ENCODE data around the gene SF3A1.

The SF3A1 gene

DNA sequence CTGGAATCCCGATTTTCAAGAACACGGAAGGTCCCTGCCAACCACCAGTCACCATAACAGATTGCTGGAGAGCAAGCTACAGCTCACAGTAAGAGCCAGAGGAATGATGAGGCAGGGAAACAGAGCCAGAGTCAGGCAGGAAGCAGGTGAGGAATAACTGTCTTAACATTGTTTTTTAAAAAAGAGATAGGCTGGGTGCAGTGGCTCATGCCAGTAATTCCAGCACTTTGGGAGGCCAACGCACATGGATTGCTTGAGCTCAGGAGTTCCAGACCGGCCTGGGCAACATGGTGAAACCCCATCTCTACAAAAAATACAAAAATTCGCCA is 53.9 kb downstream of the SF3A1 start:
- TF ChIP-seq, protein P1, sequence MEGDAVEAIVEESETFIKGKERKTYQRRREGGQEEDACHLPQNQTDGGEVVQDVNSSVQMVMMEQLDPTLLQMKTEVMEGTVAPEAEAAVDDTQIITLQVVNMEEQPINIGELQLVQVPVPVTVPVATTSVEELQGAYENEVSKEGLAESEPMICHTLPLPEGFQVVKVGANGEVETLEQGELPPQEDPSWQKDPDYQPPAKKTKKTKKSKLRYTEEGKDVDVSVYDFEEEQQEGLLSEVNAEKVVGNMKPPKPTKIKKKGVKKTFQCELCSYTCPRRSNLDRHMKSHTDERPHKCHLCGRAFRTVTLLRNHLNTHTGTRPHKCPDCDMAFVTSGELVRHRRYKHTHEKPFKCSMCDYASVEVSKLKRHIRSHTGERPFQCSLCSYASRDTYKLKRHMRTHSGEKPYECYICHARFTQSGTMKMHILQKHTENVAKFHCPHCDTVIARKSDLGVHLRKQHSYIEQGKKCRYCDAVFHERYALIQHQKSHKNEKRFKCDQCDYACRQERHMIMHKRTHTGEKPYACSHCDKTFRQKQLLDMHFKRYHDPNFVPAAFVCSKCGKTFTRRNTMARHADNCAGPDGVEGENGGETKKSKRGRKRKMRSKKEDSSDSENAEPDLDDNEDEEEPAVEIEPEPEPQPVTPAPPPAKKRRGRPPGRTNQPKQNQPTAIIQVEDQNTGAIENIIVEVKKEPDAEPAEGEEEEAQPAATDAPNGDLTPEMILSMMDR (IDR thresholded peaks at IDR 0.05), result no peak

DNA sequence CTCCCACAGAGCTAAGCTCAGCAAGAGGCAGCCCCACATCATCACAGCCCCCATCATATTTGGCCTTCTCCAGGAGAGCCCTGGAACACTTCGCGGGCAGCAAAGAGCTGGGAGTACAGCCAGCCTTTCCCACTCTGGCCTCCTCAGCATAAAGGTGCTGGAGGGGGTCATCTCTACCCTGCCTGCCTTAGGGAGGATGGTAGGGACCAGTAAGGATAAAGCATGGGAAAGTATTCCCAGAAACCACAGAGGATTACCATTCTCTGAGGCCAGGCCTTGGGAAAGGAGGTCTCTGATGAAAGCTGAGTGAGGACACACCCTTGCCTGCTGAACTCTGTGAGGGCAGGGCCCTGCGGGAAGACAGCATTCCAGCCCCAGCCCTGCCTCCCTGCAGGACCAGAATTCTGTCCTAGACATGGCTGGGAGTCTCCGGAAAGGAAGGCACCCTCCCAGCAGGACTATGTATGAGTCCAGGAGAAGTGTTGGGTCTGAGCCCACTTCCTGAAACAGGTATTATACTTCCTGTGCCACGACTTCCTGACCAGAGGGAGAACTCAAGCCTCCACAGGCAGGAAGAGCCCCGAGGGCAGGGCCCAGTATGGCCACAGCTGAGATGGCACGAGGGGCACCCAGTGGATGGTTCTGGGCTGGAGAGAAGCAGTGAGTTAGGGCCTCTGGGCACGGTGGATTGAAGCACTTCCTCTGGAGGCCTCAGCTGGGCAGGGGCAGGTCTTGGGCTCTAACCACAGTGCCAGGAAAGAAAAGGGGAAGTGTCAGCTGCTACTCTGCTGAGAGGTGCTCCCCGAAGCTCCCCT is 54.5 kb downstream of the SF3A1 start:
- TF ChIP-seq, protein P1 (IDR thresholded peaks at IDR 0.05), result no peak

DNA sequence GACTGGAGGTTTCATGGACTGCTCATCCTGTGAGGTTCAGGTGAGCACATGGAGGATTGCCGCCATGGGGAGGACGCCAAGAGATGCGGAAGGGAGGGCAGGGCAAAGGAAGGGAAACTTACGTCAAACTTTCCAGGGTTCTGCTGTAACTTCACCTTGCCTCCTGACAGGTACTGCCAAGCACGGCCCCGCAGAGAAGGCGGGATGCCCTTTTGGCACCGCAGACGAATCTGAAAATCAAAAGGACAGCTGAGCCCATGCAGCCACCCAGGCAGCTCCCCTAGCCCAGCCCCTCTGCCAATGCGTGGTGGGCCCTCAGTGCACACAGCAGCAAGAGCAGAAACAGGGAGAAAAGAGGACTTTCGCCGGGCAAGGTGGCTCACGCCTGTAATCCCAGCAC is 57.4 kb downstream of the SF3A1 start:
- TF ChIP-seq, protein P1 (IDR thresholded peaks at IDR 0.05), result no peak

DNA sequence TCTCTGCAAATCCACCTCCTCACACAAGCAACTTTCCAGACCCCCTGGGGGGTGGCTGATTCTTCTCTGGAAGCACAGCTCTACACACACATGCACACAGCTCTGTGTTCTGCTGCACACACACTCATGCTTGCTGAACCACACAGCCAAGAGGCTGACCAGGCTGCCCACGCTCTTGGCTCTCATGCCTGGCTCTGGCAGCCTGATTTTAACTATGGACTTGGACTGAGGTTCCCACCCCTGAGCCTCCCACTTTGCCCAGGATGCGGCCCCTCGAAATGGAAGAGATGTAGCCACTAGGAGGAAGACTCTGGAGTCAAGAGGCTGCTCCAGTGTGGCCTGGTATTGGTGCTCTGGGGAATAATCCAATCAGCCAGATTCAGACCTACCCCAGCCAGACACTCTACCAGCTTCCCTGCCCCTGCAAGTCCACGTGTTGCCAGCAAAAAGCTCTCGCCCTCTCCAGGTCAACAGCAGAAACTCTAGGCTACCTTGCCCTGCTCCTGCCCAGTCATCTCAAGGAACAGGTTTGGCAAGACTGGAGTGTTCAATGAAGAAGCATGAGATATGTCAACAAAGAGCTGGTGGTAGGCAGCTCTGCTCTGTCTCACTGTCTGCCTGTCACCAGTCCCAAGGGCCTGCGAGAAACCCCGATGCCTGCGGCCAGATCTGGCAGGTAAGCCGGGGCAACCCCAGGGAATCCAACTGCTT is 58.5 kb downstream of the SF3A1 start:
- TF ChIP-seq, protein P1 (IDR thresholded peaks at IDR 0.05), result no peak; the same call in 1 of the 2 replicates

DNA sequence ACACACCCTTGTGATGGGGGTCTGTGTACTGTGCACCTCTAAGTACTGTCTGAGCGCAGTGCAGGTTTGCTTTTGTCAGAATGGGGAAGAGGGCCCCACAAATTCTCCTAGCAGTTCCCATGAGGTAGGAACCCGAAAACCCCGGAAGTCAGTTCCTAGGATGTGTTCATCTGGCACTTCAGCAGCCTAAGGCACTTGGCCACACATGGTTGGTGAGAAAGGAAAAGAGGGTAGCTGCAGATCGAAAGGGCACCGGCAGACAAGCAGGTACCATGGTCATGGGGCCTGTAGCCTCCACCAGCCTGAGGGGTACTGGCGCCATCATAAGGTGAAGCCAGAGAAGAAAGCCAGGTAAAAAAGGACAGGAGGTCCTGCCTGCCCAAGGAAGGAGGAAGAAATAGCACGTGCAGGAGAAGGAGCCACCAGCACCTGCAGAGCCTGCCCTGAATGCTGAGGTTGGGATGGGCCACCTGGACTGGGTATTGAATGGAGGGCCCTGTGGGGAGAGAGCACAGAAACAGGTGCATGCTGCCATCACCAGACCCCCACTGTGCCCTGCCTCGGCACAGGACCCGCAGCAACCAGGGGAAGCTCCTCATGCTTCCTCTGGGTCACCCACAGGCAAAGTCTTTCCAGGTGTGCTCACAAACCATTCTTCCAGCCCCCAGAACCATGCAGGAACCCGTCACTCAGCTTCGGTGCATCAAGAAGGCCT is 59.3 kb downstream of the SF3A1 start:
- TF ChIP-seq, protein P1 (IDR thresholded peaks at IDR 0.05), result no peak

DNA sequence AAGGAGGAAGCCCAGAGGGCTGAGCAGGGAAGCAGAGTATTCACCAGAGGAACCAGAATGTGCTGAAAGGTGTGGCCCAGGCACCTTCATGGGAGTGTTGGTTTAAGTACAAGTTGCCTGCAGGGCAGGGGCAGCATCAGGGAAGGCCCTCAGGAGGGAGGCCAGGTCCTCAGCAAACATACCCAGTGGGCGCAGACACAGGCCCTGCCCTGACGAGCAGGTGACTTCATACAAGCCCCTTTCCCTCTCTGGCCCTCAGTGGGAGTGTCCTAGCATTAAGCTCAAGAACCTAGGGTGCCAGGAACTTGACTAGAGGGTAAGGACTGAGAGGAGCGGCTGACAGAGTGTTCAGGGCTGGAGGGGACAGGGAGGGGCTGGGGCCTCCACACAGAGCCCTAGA is 59.9 kb downstream of the SF3A1 start:
- TF ChIP-seq, protein P1 (IDR thresholded peaks at IDR 0.05), result no peak

DNA sequence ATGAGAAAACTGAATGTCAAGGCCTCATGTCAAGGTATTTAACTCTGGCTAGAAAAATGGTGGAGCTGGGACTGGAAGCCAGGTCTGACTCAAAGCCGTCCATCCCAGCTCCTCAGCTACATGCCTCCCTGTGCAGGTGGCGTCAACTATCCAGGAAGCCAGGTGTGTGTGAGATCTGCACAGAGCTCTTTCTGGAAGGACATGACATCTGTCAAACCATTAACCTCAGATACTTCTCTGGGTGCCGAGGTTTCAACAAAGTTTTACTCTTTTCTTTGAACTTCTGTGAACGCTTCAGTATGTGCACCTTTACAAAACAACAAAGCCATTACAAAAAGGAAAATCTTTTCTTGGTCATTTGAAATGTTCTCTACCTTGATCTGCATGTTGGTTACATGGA is 60.4 kb downstream of the SF3A1 start:
- TF ChIP-seq, protein P1 (IDR thresholded peaks at IDR 0.05), result no peak

Measured in LNCAP (cell line).